SK-N-SH (cell line): ENCODE results near the gene ZNF334. TPM values are rescaled to one million over a fixed set of nuclear protein-coding genes. Genes with fewer than 3 reads are reported as not detected.

Experiments
- CTCF ChIA-PET: fragments of 300-600, 350-600 bp; formaldehyde crosslinking; extraction: SDS; loops from one replicate; lab custom pipeline; 2021; lab: Yijun Ruan, JAX
- POLR2A ChIA-PET: fragments of 350-600 bp; sonication (Branson Sonifier 250); formaldehyde crosslinking; extraction: SDS; loops from one replicate; lab custom pipeline; 2020; ENCODE audit warnings: antibody characterized with exemption, inconsistent platforms; lab: Yijun Ruan, JAX
- DNase-seq: peaks from one replicate; pipeline ENCODE4 v3.0.0; 2012
- H2AFZ ChIP-seq: fragments of 200-600 bp; sonication (generic); 2 replicates; pipeline ENCODE4 v1.8.1; 2016; ENCODE audit warnings: antibody characterized with exemption, mild to moderate bottlenecking, low read depth
- H3F3A ChIP-seq: fragments of 200-600 bp; sonication (generic); replicated peaks from 2 replicates; pipeline ENCODE3; 2016; ENCODE audit warnings: antibody characterized with exemption, mild to moderate bottlenecking; ENCODE audit not compliant: insufficient read depth
- H3K27ac ChIP-seq, 2 experiments: fragments of 200-500 bp in 1 of 2; fragments of 200-600 bp in 1 of 2; sonication (Bioruptor generic) in 1 of 2; sonication (generic), shearing (Covaris generic) in 1 of 2; 2 replicates each; pipeline versions ENCODE4 v1.5.1 to v1.6.1; 2014 to 2016; ENCODE audit warnings: low read depth in 2 of 2, inconsistent platforms in 1 of 2, low read length in 1 of 2, mild to moderate bottlenecking in 1 of 2, mixed read lengths in 1 of 2
- H3K27me3 ChIP-seq: fragments of 200-600 bp; sonication (generic), shearing (Covaris generic); 2 replicates; pipeline ENCODE4 v1.6.1; 2016; ENCODE audit warnings: mixed run types; ENCODE audit not compliant: insufficient read depth
- H3K36me3 ChIP-seq, 2 experiments: fragments of 200-500 bp in 1 of 2; fragments of 200-600 bp in 1 of 2; sonication (Bioruptor generic) in 1 of 2; sonication (generic) in 1 of 2; replicated peaks in 1 of 2; 2 replicates each; pipeline versions ENCODE3 to v1.5.1; 2014 to 2016; ENCODE audit warnings: low read length in 1 of 2, mild to moderate bottlenecking in 1 of 2; ENCODE audit not compliant: insufficient read depth in 2 of 2, control insufficient read depth in 1 of 2
- H3K4me1 ChIP-seq, 2 experiments: fragments of 200-500 bp in 1 of 2; fragments of 200-600 bp in 1 of 2; sonication (Bioruptor generic) in 1 of 2; sonication (generic), shearing (Covaris generic) in 1 of 2; 2 replicates each; pipeline versions ENCODE4 v1.5.1 to v1.6.1; 2014 to 2016; ENCODE audit warnings: low read depth in 1 of 2, low read length in 1 of 2, mixed run types in 1 of 2; ENCODE audit not compliant: insufficient read depth in 2 of 2, control insufficient read depth in 1 of 2
- H3K4me2 ChIP-seq: fragments of 200-600 bp; sonication (generic), shearing (Covaris generic); 2 replicates; pipeline ENCODE4 v1.6.1; 2017; ENCODE audit warnings: mixed run types
- H3K4me3 ChIP-seq, 2 experiments: fragments of 200-500 bp in 1 of 2; fragments of 200-600 bp in 1 of 2; sonication (Bioruptor generic) in 1 of 2; sonication (generic), shearing (Covaris generic) in 1 of 2; 2 replicates each; pipeline versions ENCODE4 v1.5.1 to v1.8.1; 2014 to 2016; ENCODE audit warnings: low read depth in 2 of 2, inconsistent platforms in 1 of 2, low read length in 1 of 2, mild to moderate bottlenecking in 1 of 2, mixed read lengths in 1 of 2, moderate library complexity in 1 of 2
- H3K79me2 ChIP-seq: fragments of 200-600 bp; sonication (generic); 2 replicates; pipeline ENCODE4 v1.8.1; 2017; ENCODE audit warnings: mild to moderate bottlenecking; ENCODE audit not compliant: insufficient read depth
- H3K9ac ChIP-seq: fragments of 200-600 bp; sonication (generic); 2 replicates; pipeline ENCODE4 v1.6.1; 2017; ENCODE audit warnings: mixed run types
- H3K9me2 ChIP-seq: fragments of 200-600 bp; sonication (generic); 2 replicates; pipeline ENCODE4 v1.6.1; 2017; ENCODE audit warnings: mixed run types
- H3K9me3 ChIP-seq: fragments of 200-600 bp; sonication (generic); 2 replicates; pipeline ENCODE4 v1.6.1; 2017; ENCODE audit warnings: mixed run types, mild to moderate bottlenecking, moderate library complexity
- H4K20me1 ChIP-seq: fragments of 200-600 bp; sonication (generic); 2 replicates; pipeline ENCODE4 v1.6.1; 2017; ENCODE audit warnings: mild to moderate bottlenecking, mixed run types; ENCODE audit not compliant: insufficient read depth
- EZH2phosphoT487 ChIP-seq: fragments of 200-600 bp; sonication (generic); IDR thresholded peaks from 2 replicates; pipeline ENCODE4 v1.6.1; 2017; ENCODE audit warnings: low read depth, mixed run types, mild to moderate bottlenecking, antibody characterized with exemption, moderate library complexity, borderline replicate concordance
- FOSL2 ChIP-seq: IDR thresholded peaks from 2 replicates; pipeline ENCODE4 v1.4.0; 2012; ENCODE audit warnings: low read depth, mild to moderate bottlenecking, moderate library complexity, borderline replicate concordance
- JUND ChIP-seq: IDR thresholded peaks from 2 replicates; pipeline ENCODE4 v1.4.0; 2012
- RCOR1 ChIP-seq: fragments of 150-350 bp; IDR thresholded peaks from 2 replicates; pipeline ENCODE4 v1.6.1; 2017; ENCODE audit warnings: antibody characterized with exemption, low read length
- SIN3A ChIP-seq: IDR thresholded peaks from 2 replicates; pipeline ENCODE4 v1.6.1; 2012; ENCODE audit warnings: low read depth, mild to moderate bottlenecking, low read length, moderate library complexity, borderline replicate concordance
- TCF12 ChIP-seq: IDR thresholded peaks from 2 replicates; pipeline ENCODE4 v1.4.0; 2012
- WGBS: methylation state at CpG from one replicate; pipeline ENCODE4 v1.1.6; 2017; ENCODE audit warnings: low lambda C conversion rate; 5-methylcytosine and 5-hydroxymethylcytosine counted together
- polyA plus RNA-seq, 3 experiments: library from polyadenylated mRNA; depleted of rRNA; stranded (reverse); fragments of >200 nt; gene quantifications; 2 replicates each; pipeline ENCODE4 v1.2.3, GENCODE V29; 2012
- TF ChIP-seq, protein P1 (sequence below): IDR thresholded peaks from 2 replicates; pipeline ENCODE4 v1.4.0; 2012; ENCODE audit warnings: low read depth, borderline replicate concordance
- TF ChIP-seq, protein P2 (sequence below): IDR thresholded peaks from 2 replicates; pipeline ENCODE4 v1.6.1; 2012; ENCODE audit warnings: mild to moderate bottlenecking, low read depth, low read length, moderate library complexity
- TF ChIP-seq, protein P3 (sequence below): IDR thresholded peaks from 2 replicates; pipeline ENCODE4; 2012
- TF ChIP-seq, protein P4 (sequence below): IDR thresholded peaks from 2 replicates; pipeline ENCODE4 v1.4.0; 2012; ENCODE audit warnings: low read depth, borderline replicate concordance

The ZNF334 gene
- polyA plus RNA-seq, 1 of the 3 experiments (the other 2 are of a cell fraction) = 4.5 TPM

DNA sequence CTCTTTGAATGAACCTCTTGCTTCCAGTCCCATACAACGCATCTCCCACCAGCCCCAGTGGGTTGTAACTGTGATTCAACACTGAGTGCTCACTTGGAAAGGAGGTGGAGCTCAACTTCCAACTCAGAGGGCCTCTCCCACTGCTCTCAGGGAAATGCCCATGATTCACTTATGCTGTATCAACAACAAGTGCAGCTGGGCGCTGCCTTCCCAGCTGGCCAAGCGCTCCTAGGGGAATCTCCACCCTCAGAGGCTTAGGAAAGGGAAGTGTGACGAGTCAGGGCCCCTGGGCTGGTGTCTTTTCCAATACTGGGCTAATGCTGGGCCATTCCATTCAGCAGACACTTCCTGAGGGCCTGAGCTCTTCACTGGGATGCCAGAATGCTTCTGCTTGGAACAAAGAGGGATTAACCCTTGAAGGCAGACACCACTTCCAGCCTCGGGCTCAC is 45.2 kb upstream of the ZNF334 start:
- Histone ChIP-seq H4K20me1 (no peaks in the 10 kb centered on the region), H3K9me2 (no peaks in the 10 kb centered on the region), H3K9ac (no peak overlapping the region), H3K9me3 (no peaks in the 10 kb centered on the region), H3F3A (no peaks in the 10 kb centered on the region), H3K36me3 (no peaks in the 10 kb centered on the region), H3K79me2 (no peaks in the 10 kb centered on the region), H2AFZ (peak overlapping the region; percentile 66; the same call in 1 of the 2 replicates), H3K27ac (no peak overlapping the region)
- POLR2A ChIA-PET = no interaction called here
- no peak for DNase-seq
- WGBS = 73% methylated on average over 2 of the region's 5 CpGs
- CTCF ChIA-PET = interaction anchor here (1.1 to 9.0 kb wide), 5 partner anchors 8 to 127 kb away, joined by 5 to 102 read pairs (median 6); partner anchors contain the start of gene OCSTAMP
- TF ChIP-seq, protein P1, sequence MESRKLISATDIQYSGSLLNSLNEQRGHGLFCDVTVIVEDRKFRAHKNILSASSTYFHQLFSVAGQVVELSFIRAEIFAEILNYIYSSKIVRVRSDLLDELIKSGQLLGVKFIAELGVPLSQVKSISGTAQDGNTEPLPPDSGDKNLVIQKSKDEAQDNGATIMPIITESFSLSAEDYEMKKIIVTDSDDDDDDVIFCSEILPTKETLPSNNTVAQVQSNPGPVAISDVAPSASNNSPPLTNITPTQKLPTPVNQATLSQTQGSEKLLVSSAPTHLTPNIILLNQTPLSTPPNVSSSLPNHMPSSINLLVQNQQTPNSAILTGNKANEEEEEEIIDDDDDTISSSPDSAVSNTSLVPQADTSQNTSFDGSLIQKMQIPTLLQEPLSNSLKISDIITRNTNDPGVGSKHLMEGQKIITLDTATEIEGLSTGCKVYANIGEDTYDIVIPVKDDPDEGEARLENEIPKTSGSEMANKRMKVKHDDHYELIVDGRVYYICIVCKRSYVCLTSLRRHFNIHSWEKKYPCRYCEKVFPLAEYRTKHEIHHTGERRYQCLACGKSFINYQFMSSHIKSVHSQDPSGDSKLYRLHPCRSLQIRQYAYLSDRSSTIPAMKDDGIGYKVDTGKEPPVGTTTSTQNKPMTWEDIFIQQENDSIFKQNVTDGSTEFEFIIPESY = no peak
- TF ChIP-seq EZH2phosphoT487 = no peak
- TF ChIP-seq, protein P2, sequence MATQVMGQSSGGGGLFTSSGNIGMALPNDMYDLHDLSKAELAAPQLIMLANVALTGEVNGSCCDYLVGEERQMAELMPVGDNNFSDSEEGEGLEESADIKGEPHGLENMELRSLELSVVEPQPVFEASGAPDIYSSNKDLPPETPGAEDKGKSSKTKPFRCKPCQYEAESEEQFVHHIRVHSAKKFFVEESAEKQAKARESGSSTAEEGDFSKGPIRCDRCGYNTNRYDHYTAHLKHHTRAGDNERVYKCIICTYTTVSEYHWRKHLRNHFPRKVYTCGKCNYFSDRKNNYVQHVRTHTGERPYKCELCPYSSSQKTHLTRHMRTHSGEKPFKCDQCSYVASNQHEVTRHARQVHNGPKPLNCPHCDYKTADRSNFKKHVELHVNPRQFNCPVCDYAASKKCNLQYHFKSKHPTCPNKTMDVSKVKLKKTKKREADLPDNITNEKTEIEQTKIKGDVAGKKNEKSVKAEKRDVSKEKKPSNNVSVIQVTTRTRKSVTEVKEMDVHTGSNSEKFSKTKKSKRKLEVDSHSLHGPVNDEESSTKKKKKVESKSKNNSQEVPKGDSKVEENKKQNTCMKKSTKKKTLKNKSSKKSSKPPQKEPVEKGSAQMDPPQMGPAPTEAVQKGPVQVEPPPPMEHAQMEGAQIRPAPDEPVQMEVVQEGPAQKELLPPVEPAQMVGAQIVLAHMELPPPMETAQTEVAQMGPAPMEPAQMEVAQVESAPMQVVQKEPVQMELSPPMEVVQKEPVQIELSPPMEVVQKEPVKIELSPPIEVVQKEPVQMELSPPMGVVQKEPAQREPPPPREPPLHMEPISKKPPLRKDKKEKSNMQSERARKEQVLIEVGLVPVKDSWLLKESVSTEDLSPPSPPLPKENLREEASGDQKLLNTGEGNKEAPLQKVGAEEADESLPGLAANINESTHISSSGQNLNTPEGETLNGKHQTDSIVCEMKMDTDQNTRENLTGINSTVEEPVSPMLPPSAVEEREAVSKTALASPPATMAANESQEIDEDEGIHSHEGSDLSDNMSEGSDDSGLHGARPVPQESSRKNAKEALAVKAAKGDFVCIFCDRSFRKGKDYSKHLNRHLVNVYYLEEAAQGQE = no peak
- no peak for TF ChIP-seq SIN3A
- TF ChIP-seq TCF12 = peak; percentile 35; the same call in 1 of the 2 replicates
- TF ChIP-seq, protein P3, sequence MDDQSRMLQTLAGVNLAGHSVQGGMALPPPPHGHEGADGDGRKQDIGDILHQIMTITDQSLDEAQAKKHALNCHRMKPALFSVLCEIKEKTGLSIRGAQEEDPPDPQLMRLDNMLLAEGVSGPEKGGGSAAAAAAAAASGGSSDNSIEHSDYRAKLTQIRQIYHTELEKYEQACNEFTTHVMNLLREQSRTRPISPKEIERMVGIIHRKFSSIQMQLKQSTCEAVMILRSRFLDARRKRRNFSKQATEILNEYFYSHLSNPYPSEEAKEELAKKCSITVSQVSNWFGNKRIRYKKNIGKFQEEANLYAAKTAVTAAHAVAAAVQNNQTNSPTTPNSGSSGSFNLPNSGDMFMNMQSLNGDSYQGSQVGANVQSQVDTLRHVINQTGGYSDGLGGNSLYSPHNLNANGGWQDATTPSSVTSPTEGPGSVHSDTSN = no peak
- no peak for TF ChIP-seq JUND
- TF ChIP-seq FOSL2 = peak; percentile 6; the same call in 1 of the 2 replicates
- TF ChIP-seq, protein P4, sequence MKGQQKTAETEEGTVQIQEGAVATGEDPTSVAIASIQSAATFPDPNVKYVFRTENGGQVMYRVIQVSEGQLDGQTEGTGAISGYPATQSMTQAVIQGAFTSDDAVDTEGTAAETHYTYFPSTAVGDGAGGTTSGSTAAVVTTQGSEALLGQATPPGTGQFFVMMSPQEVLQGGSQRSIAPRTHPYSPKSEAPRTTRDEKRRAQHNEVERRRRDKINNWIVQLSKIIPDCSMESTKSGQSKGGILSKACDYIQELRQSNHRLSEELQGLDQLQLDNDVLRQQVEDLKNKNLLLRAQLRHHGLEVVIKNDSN = no peak
- no peak for TF ChIP-seq RCOR1
- TF ChIP-seq, all 33 proteins: peak for 2
- peaks cover 0 to 9% of the 10 kb centered on the region in 2 experiments; a peak in 1 of 4 replicates for H3K4me1 ChIP-seq
- H3K4me2 ChIP-seq = no peak overlapping the region
- no peak overlapping the region for H3K4me3 ChIP-seq
- no peaks in the 10 kb centered on the region; the same call in 1 of the 2 replicates for H3K27me3 ChIP-seq
